ENCODE results near the gene GNG13.
A peak's percentile ranks its signal among the peaks of the same experiment; 100 is the strongest.

GNG13 gene

GRCh38 chr16:794853-795466 lies 5.6 kb downstream of the GNG13 start:
- DNase-seq (ENCODE audit: low spot score in 2 of 2), result no peak
- peaks cover 17% of the 10 kb centered on the region for H3K36me3 Mint-ChIP-seq
- H3K4me1 Mint-ChIP-seq, result peaks cover 13% of the 10 kb centered on the region
- no peak overlapping the region for H3K4me3 Mint-ChIP-seq
- H3K27ac Mint-ChIP-seq, result no peak overlapping the region
- H3K9me3 Mint-ChIP-seq, result no peaks in the 10 kb centered on the region
- ATAC-seq, result no peak

DNA sequence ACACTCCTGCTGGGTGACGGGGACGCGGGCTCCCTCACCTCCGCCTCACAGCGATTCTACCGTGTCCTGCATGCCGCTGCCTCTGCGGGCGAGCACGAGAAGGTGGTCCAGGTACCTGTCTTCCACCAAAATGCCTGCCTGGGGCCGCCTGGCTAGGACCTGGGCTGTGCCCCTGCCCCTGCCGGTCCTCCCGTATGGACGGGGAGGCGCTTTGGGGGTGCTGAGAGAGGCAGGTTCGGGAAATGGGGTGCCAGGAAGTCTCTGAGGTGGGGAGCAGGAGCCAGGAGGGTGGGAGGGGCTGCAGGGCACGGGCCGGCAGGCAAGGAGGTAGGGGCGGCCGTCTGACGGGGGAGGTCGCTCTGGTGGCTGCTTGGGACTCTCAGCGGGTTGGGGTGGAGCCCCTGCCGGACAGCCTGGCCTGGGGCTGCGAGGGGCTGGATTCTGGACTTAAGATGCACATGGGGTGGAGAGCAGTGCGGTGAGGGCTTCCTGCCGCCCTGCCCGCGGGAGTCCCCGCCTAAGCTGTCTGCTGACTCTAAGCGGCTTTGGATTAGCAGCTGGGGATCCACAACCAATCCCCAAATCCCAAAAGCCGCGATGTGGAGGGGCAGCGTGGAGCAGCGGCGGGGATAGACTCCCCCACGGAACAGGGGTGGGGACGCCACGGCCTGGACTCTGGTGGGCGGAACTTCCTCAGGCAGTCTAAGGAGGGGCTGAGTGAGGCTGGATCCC lies 6.3 kb downstream of the GNG13 start:
- H3K4me3 Mint-ChIP-seq, result no peak overlapping the region
- DNase-seq (ENCODE audit: low spot score in 2 of 2), result no peak
- H3K27ac Mint-ChIP-seq, result no peak overlapping the region
- ATAC-seq, result no peak
- peaks cover 17% of the 10 kb centered on the region for H3K36me3 Mint-ChIP-seq
- H3K4me1 Mint-ChIP-seq, result peaks cover 13% of the 10 kb centered on the region
- H3K9me3 Mint-ChIP-seq, result no peaks in the 10 kb centered on the region

GRCh38 chr16:793414-793813 lies 7.1 kb downstream of the GNG13 start:
- no peak for DNase-seq (ENCODE audit: low spot score in 2 of 2)
- Mint-ChIP-seq H3K4me1 (peaks cover 13% of the 10 kb centered on the region), H3K27ac (no peak overlapping the region)

GRCh38 chr16:792221-792995 lies 8.1 kb downstream of the GNG13 start:
- DNase-seq (ENCODE audit: low spot score in 2 of 2), result no peak
- H3K9me3 Mint-ChIP-seq, result no peaks in the 10 kb centered on the region

More at GRCh38 chr16:793414-793813, 7.1 kb downstream of the GNG13 start:
- Mint-ChIP-seq H3K9me3 (no peaks in the 10 kb centered on the region), H3K4me3 (no peak overlapping the region), H3K36me3 (peaks cover 17% of the 10 kb centered on the region)
- no peak for ATAC-seq

GRCh38 chr16:791131-791530 lies 9.4 kb downstream of the GNG13 start:
- no peak overlapping the region for H3K27ac Mint-ChIP-seq
- no peaks in the 10 kb centered on the region for H3K9me3 Mint-ChIP-seq

More at GRCh38 chr16:792221-792995, 8.1 kb downstream of the GNG13 start:
- peaks cover 21% of the 10 kb centered on the region for H3K36me3 Mint-ChIP-seq
- no peak overlapping the region for H3K27ac Mint-ChIP-seq
- no peak for ATAC-seq
- peaks cover 13% of the 10 kb centered on the region for H3K4me1 Mint-ChIP-seq
- no peak overlapping the region for H3K4me3 Mint-ChIP-seq

DNA sequence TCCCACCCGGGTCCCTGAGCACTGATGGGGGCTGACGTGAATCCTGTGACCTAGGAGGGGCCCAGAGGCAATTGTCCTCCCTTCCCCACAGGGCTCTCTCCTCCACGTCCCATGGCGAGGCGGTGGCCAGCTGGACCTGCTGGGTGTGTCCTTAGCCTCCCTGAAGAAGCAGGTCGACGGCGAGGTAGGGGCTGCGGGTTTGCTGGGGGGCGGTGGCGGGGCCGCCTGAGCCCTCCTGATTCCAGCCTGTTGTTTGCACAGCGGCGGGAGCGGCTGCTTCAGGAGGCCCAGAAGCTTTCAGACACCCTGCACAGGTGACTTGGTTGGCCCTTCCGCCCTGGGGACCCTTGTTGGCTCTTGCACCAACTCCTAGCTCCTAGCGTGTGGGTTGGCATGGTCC lies 10.4 kb downstream of the GNG13 start:
- ATAC-seq, result no peak
- peaks cover 39% of the 10 kb centered on the region for H3K36me3 Mint-ChIP-seq
- DNase-seq (ENCODE audit: low spot score in 2 of 2), result no peak
- H3K9me3 Mint-ChIP-seq, result no peaks in the 10 kb centered on the region
- H3K4me1 Mint-ChIP-seq, result peaks cover 17% of the 10 kb centered on the region
- H3K27ac Mint-ChIP-seq, result no peak overlapping the region
- H3K4me3 Mint-ChIP-seq, result peak overlapping the region; percentile 77

More at GRCh38 chr16:791131-791530, 9.4 kb downstream of the GNG13 start:
- no peak for ATAC-seq
- no peak for DNase-seq (ENCODE audit: low spot score in 2 of 2)
- Mint-ChIP-seq H3K4me1 (peaks cover 19% of the 10 kb centered on the region), H3K4me3 (no peak overlapping the region), H3K36me3 (peaks cover 32% of the 10 kb centered on the region)

GRCh38 chr16:789191-789850 lies 11.2 kb downstream of the GNG13 start:
- DNase-seq (ENCODE audit: low spot score in 2 of 2) (no peak), ATAC-seq (no peak)
- H3K4me3 Mint-ChIP-seq, result peak overlapping the region; percentile 77
- peaks cover 20% of the 10 kb centered on the region for H3K4me1 Mint-ChIP-seq
- H3K27ac Mint-ChIP-seq, result no peak overlapping the region
- H3K36me3 Mint-ChIP-seq, result peaks cover 44% of the 10 kb centered on the region
- H3K9me3 Mint-ChIP-seq, result no peaks in the 10 kb centered on the region

DNA sequence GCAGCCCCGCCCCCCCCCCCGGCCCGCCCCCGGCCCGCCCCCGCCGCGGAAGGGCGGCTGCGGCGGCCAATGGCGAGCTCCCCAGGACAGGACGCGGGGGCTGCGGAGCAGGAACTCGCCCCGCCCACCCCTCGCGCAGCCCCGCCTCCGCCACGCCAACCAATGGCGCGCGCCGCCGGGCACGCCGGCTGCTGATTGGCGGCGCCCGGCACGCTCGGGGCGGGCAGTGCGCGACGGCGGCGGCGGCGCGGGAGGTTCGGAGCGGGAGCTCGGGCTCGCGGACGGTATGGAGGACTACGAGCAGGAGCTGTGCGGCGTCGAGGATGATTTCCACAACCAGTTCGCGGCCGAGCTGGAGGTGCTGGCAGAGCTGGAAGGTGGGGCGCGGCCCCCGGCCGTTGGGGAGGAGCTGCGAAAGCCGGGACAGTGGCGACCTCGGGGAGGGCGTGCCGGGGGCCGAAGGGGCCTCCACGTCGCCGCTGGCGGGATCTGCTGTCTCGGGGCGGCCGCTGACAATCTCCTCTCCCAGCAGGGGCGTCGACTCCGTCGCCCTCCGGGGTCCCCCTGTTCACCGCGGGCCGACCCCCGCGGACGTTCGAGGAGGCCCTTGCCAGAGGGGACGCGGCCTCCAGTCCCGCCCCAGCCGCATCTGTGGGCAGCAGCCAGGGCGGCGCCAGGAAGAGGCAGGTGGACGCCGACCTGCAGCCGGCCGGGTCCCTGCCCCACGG lies 12.0 kb downstream of the GNG13 start, which contains the start of gene CHTF18:
TSS of gene CHTF18 (plus strand) at position 222 of the 728 bp plus-strand sequence. CDS start at position 287, 65 bp downstream.
- peak; percentile 86 for ATAC-seq
- Mint-ChIP-seq H3K4me1 (peaks cover 20% of the 10 kb centered on the region), H3K27ac (peak within 1 kb of the TSS; percentile 81), H3K36me3 (peaks cover 44% of the 10 kb centered on the region), H3K9me3 (no peaks in the 10 kb centered on the region), H3K4me3 (peak within 1 kb of the TSS; percentile 77)
- peak; percentile 93 to 94 for DNase-seq (ENCODE audit: low spot score in 2 of 2)

DNA sequence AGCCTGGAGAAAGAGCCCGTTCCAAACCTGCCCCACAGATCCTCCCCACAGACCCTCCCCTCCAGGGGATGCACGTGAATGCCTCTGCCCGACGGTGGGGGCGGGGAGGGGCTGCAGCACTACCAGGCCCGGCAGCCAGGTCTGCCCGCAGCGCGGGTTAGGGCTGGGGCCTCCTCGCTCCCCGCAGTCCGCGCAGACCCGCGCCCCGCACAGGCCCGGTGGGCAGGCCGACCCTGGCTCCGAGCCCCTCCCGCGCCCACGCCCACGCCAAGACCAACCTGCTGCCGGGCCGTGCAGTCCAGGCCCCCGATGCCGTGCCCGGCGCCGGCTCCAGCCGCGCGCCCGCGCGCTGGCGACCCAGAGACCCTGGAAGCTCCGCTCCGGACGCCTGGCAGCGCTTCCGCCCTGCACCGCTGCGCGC lies 12.5 kb downstream of the GNG13 start, which contains the start of gene RPUSD1:
TSS of gene RPUSD1 (minus strand) at position 404 of the 421 bp plus-strand sequence. CDS start 644 bp downstream, outside the sequence.
- H3K9me3 Mint-ChIP-seq, result no peaks in the 10 kb centered on the region
- peak within 1 kb of the TSS; percentile 81 for H3K27ac Mint-ChIP-seq
- DNase-seq (ENCODE audit: low spot score in 2 of 2) (peak; percentile 43 to 81), ATAC-seq (peak; percentile 36)
- H3K4me3 Mint-ChIP-seq, result peak within 1 kb of the TSS; percentile 77
- H3K4me1 Mint-ChIP-seq, result peaks cover 20% of the 10 kb centered on the region
- peaks cover 44% of the 10 kb centered on the region for H3K36me3 Mint-ChIP-seq

DNA sequence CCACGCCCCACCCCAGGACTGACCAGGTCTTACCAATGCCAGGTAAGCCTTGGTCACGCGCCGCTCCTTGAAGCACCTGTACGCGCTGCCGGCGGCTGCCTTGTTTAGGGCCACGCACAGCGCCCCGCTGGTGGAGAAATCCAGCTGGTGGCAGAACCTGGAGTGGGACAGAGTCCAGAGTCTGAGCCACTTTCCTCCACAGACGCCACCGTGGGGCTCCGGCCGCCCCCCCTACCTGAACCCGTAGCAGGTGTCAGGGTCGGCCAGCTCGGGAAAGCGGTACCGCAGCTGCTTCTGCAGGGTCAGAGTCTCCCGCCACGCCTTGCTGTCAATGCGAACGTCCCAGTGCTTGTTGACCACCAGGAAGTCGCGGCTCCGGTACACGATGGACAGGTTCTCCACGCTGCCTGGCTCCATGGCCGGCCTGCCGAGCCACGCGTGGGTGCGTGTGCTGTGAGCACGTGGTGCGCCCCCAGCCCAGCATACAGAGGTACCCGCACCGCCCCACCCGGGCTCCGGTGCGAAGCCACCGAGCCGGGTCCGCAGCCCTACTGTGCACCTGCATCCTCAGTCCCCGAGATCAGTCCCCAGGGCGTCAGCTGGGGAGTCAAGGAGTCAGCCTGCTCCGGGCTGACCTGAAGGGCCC lies 13.1 kb downstream of the GNG13 start:
- Mint-ChIP-seq H3K4me3 (peak overlapping the region; percentile 77), H3K9me3 (no peaks in the 10 kb centered on the region), H3K27ac (peak overlapping the region; percentile 81), H3K36me3 (peaks cover 44% of the 10 kb centered on the region), H3K4me1 (peaks cover 20% of the 10 kb centered on the region)
- DNase-seq (ENCODE audit: low spot score in 2 of 2) (no peak), ATAC-seq (no peak)

DNA sequence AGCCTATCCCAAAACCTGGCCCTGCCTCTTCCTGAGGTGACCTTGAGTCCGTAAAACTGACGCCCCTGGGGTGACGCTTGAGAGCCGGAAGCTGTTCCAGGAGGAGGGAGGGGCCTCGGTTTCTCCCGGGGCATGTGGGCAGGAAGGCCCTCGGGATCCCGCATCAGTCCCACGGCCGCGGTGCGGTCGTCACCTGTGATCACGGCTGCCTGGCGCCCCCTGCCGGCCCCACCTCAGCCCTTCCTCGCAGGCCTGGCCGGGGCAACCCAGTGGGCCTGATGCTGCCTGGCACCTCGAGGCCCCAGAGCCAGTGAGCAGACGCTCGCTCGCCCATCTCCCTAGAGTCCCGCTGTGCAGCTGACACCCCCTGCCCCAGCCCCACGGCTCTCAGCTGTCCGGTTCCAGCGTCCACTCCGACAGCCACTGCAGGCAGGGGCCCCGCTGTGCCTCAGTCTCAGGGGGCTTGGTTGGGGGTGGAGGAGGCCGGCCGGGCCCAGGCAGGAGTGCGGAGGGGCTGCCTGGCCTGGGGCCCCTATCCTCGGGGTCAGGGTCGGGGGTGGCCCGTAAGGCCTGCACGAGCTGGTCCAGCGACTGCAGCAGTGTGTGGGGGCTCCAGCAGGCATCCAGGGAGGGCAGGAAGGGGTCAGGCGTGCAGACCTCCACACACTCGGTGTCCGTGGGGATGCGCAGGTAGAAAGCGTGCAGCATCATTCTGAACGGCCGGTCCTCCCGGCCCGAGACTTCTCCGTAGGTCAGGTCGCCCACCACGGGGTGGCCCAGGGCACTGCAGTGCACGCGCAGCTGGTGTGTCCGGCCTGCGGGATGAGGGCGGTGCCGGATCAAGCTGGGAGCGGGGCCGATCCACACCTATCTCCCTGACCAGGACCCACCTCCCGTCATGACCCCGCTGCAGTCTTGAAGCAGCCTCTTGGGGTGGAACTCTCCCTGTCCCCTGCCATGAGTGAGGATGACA lies 14.7 kb downstream of the GNG13 start:
- ATAC-seq (peak; percentile 42), DNase-seq (ENCODE audit: low spot score in 2 of 2) (peak; percentile 76 to 90)
- H3K4me1 Mint-ChIP-seq, result peaks cover 12% of the 10 kb centered on the region
- no peaks in the 10 kb centered on the region for H3K9me3 Mint-ChIP-seq
- H3K4me3 Mint-ChIP-seq, result peak overlapping the region; percentile 77
- H3K27ac Mint-ChIP-seq, result no peak overlapping the region
- H3K36me3 Mint-ChIP-seq, result peaks cover 34% of the 10 kb centered on the region

- no peaks in the 10 kb centered on the region for H3K9me3 Mint-ChIP-seq
- DNase-seq (ENCODE audit: low spot score in 2 of 2) (no peak), ATAC-seq (no peak)
- peaks cover 27% of the 10 kb centered on the region for H3K36me3 Mint-ChIP-seq
- H3K4me3 Mint-ChIP-seq, result no peak overlapping the region
- H3K27ac Mint-ChIP-seq, result peak overlapping the region; percentile 85
- H3K4me1 Mint-ChIP-seq, result peaks cover 12% of the 10 kb centered on the region
These were observed 16.1 kb downstream of the GNG13 start for GRCh38 chr16:784431-784830.
